ENCODE data around the gene CTDSPL. TPM values are rescaled to one million over a fixed set of nuclear protein-coding genes. Genes with fewer than 3 reads are reported as not detected.

Gene CTDSPL
- total RNA-seq, 1 experiment from 2014 or later: 6.1 TPM

GRCh38 chr3:37924453-37924852, 62.8 kb downstream of the CTDSPL start:
- no peak overlapping the region for H3K4me2 ChIP-seq (ENCODE audit: low read length)
- H3K79me2 ChIP-seq (ENCODE audit: low read length): no peaks in the 10 kb centered on the region
- BruUV-seq (replicated peaks): no TSS peak
- CTCF ChIA-PET: no interaction called here
- no peak overlapping the region for H3K9ac ChIP-seq (ENCODE audit: low read length)
- POLR2A ChIA-PET (ENCODE audit: unreplicated experiment): no interaction called here
- 0 out of 2 replicates have a peak, but pooled peaks cover under 1% of the 10 kb centered on the region for H3K27me3 ChIP-seq (ENCODE audit: low read length)
- no peaks in the 10 kb centered on the region for H3K36me3 ChIP-seq (ENCODE audit: low read depth, low read length)
- TF ChIP-seq EZH2phosphoT487 (IDR thresholded peaks at IDR 0.05; ENCODE audit: borderline replicate concordance, low read length) (no peak), EZH2 (IDR thresholded peaks at IDR 0.05; ENCODE audit: low read length, unreplicated experiment) (no peak), CTCF (conservative IDR thresholded peaks at IDR 0.05; ENCODE audit: low read depth, low read length) (no peak)
- H3K9me3 ChIP-seq (ENCODE audit: low read length): no peaks in the 10 kb centered on the region
- no peak overlapping the region for H3K27ac ChIP-seq (ENCODE audit: low read length)
- H3K9me2 ChIP-seq (replicated peaks; ENCODE audit: low read length): no peaks in the 10 kb centered on the region
- H3K4me1 ChIP-seq (ENCODE audit: insufficient read depth, low read length): no peaks in the 10 kb centered on the region
- no peak overlapping the region for H2AFZ ChIP-seq (ENCODE audit: low read length)
- no peak for DNase-seq
- no peaks in the 10 kb centered on the region for H3F3A ChIP-seq (ENCODE audit: low read length, unreplicated experiment)
- H4K20me1 ChIP-seq (ENCODE audit: low read length): no peaks in the 10 kb centered on the region
- no peak overlapping the region for H3K4me3 ChIP-seq (ENCODE audit: low read length)
- intact Hi-C loops (cut with micrococcal nuclease): no loop called here
- ATAC-seq: no peak

DNA sequence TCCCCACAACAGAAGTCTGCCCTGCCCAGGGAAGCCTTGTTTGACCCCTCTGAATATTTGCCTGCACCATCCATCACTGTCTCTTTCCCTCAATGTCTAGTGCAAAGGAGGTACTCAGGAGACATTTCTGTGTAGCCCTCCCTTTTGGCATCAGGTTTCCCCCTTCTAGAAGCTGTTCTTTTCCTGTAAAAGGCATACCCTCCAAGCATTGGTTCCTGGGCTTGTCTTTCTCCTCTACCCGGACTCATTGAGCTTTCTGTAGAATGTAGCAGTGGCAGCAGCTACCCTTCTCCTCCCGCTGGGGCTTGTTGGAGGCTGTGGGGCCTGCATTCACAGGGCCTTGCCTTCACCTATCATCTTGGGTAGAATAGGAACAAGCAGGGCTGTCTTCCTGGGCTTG, 63.5 kb downstream of the CTDSPL start:
- Histone ChIP-seq H3F3A (ENCODE audit: low read length, unreplicated experiment) (no peaks in the 10 kb centered on the region), H3K27ac (ENCODE audit: low read length) (no peak overlapping the region), H2AFZ (ENCODE audit: low read length) (no peak overlapping the region), H3K9me2 (replicated peaks; ENCODE audit: low read length) (no peaks in the 10 kb centered on the region), H3K79me2 (ENCODE audit: low read length) (no peaks in the 10 kb centered on the region), H3K9ac (ENCODE audit: low read length) (no peak overlapping the region), H3K9me3 (ENCODE audit: low read length) (no peaks in the 10 kb centered on the region), H3K4me3 (ENCODE audit: low read length) (no peak overlapping the region), H3K27me3 (ENCODE audit: low read length) (no peaks in the 10 kb centered on the region), H4K20me1 (ENCODE audit: low read length) (no peaks in the 10 kb centered on the region), H3K4me1 (ENCODE audit: insufficient read depth, low read length) (no peaks in the 10 kb centered on the region), H3K36me3 (ENCODE audit: low read depth, low read length) (no peaks in the 10 kb centered on the region), H3K4me2 (ENCODE audit: low read length) (no peak overlapping the region)
- no TSS peak for BruUV-seq (replicated peaks)
- no peak for ATAC-seq
- intact Hi-C loops (cut with micrococcal nuclease): no loop called here
- DNase-seq: no peak
- ChIA-PET CTCF (no interaction called here), POLR2A (ENCODE audit: unreplicated experiment) (no interaction called here)
- TF ChIP-seq CTCF (conservative IDR thresholded peaks at IDR 0.05; ENCODE audit: low read depth, low read length) (no peak), EZH2 (IDR thresholded peaks at IDR 0.05; ENCODE audit: low read length, unreplicated experiment) (no peak), EZH2phosphoT487 (IDR thresholded peaks at IDR 0.05; ENCODE audit: borderline replicate concordance, low read length) (no peak)

DNA sequence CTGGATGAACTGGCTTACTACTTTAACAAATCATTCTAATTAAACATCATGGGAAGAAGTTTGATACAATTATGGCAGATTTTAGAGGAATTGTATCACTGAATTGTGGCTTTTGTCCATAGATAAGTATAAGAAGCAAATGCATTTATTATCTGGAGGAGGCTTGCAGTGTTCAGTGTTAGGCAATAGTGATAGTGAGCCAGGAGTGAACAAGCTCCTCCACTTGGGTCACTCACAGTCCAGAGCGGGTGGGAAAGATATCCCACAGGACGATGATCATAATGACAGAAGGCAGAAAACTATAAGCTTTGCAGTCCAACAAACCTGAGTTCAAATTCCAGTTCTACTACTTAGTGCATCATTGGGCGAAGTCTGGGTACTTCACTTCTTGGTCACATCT, 64.9 kb downstream of the CTDSPL start:
- H3K9me2 ChIP-seq (replicated peaks; ENCODE audit: low read length): no peaks in the 10 kb centered on the region
- H3K9ac ChIP-seq (ENCODE audit: low read length): no peak overlapping the region
- H3K36me3 ChIP-seq (ENCODE audit: low read depth, low read length): no peaks in the 10 kb centered on the region
- ATAC-seq (no peak), DNase-seq (no peak)
- ChIA-PET POLR2A (ENCODE audit: unreplicated experiment) (no interaction called here), CTCF (no interaction called here)
- no peak overlapping the region for H3K4me3 ChIP-seq (ENCODE audit: low read length)
- intact Hi-C loops (cut with micrococcal nuclease): no loop called here
- H3K79me2 ChIP-seq (ENCODE audit: low read length): no peaks in the 10 kb centered on the region
- H2AFZ ChIP-seq (ENCODE audit: low read length): no peak overlapping the region
- no TSS peak for BruUV-seq (replicated peaks)
- H3K4me1 ChIP-seq (ENCODE audit: insufficient read depth, low read length): no peaks in the 10 kb centered on the region
- no peaks in the 10 kb centered on the region for H3K9me3 ChIP-seq (ENCODE audit: low read length)
- H3K4me2 ChIP-seq (ENCODE audit: low read length): no peak overlapping the region
- no peak overlapping the region for H3K27ac ChIP-seq (ENCODE audit: low read length)
- no peak for TF ChIP-seq EZH2phosphoT487 (IDR thresholded peaks at IDR 0.05; ENCODE audit: borderline replicate concordance, low read length)
- no peaks in the 10 kb centered on the region for H3F3A ChIP-seq (ENCODE audit: low read length, unreplicated experiment)
- no peaks in the 10 kb centered on the region for H4K20me1 ChIP-seq (ENCODE audit: low read length)
- H3K27me3 ChIP-seq (ENCODE audit: low read length): no peaks in the 10 kb centered on the region
